ENCODE data around the gene S100A16. TPM values are rescaled to one million over a fixed set of nuclear protein-coding genes. Genes with fewer than 3 reads are reported as not detected.

The S100A16 gene
- total RNA-seq, 5 donors from 2014 or later (not counting 1 experiment from before 2014, with no cell fraction given) = 0.53 to 1.0 (median 0.82) TPM; not detected in 2

GRCh38 chr1:153630384-153630783, 17.4 kb upstream of the S100A16 start:
- peaks cover 0 to 24% of the 10 kb centered on the region in 2 experiments for H3K27me3 ChIP-seq (replicated peaks in 1 of 2; ENCODE audit: control insufficient read depth in 2 of 2, extremely low read depth in 1 of 2, insufficient read depth in 2 of 2, low read length in 1 of 2)
- H3K27ac ChIP-seq (ENCODE audit: low read length) = no peak overlapping the region
- no peaks in the 10 kb centered on the region for H3K9me3 Mint-ChIP-seq
- ATAC-seq (replicated peaks in 1 of 4) (no peak), DNase-seq (no peak)
- ChIA-PET CTCF (no interaction called here), POLR2A (interaction anchor here in 1 of 2 donors (0.6 kb wide), 1 partner anchor 11 kb away, joined by 3 read pairs; no protein-coding TSS in a partner anchor)
- 92% methylated on average over 5 of the region's 7 CpGs for WGBS (ENCODE audit: insufficient coverage)
- no peak overlapping the region for H3K4me3 Mint-ChIP-seq
- H3K36me3 Mint-ChIP-seq = peaks cover 5% of the 10 kb centered on the region
- H3K27me3 Mint-ChIP-seq = peaks cover 7 to 12% of the 10 kb centered on the region in 2 donors
- peak overlapping the region in 1 of 2 donors; percentile 28 for H3K27ac Mint-ChIP-seq
- H3K36me3 ChIP-seq (ENCODE audit: control insufficient read depth in 2 of 2, extremely low read depth in 1 of 2, insufficient read depth in 1 of 2, low read length in 1 of 2) = no peaks in the 10 kb centered on the region
- no peak overlapping the region for H3K4me3 ChIP-seq (ENCODE audit: control insufficient read depth in 1 of 2, extremely low read depth in 1 of 2, low read length in 1 of 2)
- no peaks in the 10 kb centered on the region for H3K9me3 ChIP-seq
- peaks cover 15 to 28% (median 22%) of the 10 kb centered on the region in 3 donors for H3K4me1 Mint-ChIP-seq
- peaks cover 2 to 20% of the 10 kb centered on the region in 2 experiments for H3K4me1 ChIP-seq (ENCODE audit: control insufficient read depth in 1 of 2, extremely low read depth in 1 of 2, insufficient read depth in 2 of 2, low read length in 2 of 2)

- POLR2A ChIA-PET = interaction anchor here in 1 of 2 donors (0.6 kb wide), 1 partner anchor 11 kb away, joined by 3 read pairs; no protein-coding TSS in a partner anchor
- H3K27ac Mint-ChIP-seq = no peak overlapping the region
Observed at GRCh38 chr1:153629971-153630370, 17.0 kb upstream of the S100A16 start.

GRCh38 chr1:153629343-153629665, 16.4 kb upstream of the S100A16 start:
- Mint-ChIP-seq H3K27ac (no peak overlapping the region), H3K36me3 (peaks cover under 1% of the 10 kb centered on the region), H3K9me3 (no peaks in the 10 kb centered on the region), H3K4me1 (peaks cover 12 to 24% (median 19%) of the 10 kb centered on the region in 3 donors), H3K27me3 (peaks cover 7 to 12% of the 10 kb centered on the region in 2 donors), H3K4me3 (no peak overlapping the region)
- DNase-seq = no peak
- CTCF ChIA-PET = no interaction called here
- Histone ChIP-seq H3K27ac (ENCODE audit: low read length) (no peak overlapping the region), H3K27me3 (replicated peaks in 1 of 2; ENCODE audit: control insufficient read depth in 2 of 2, extremely low read depth in 1 of 2, insufficient read depth in 2 of 2, low read length in 1 of 2) (peaks cover 0 to 24% of the 10 kb centered on the region in 2 experiments), H3K4me1 (ENCODE audit: control insufficient read depth in 1 of 2, extremely low read depth in 1 of 2, insufficient read depth in 2 of 2, low read length in 2 of 2) (peaks cover 0 to 13% of the 10 kb centered on the region in 2 experiments), H3K9me3 (no peaks in the 10 kb centered on the region), H3K4me3 (ENCODE audit: control insufficient read depth in 1 of 2, extremely low read depth in 1 of 2, low read length in 1 of 2) (no peak overlapping the region), H3K36me3 (ENCODE audit: control insufficient read depth in 2 of 2, extremely low read depth in 1 of 2, insufficient read depth in 1 of 2, low read length in 1 of 2) (no peaks in the 10 kb centered on the region)
- ATAC-seq (replicated peaks in 1 of 4) = no peak
- WGBS (ENCODE audit: insufficient coverage) = 83% methylated on average over 4 of the region's 5 CpGs
- POLR2A ChIA-PET = no interaction called here

More at GRCh38 chr1:153629971-153630370, 17.0 kb upstream of the S100A16 start:
- H3K9me3 ChIP-seq = no peaks in the 10 kb centered on the region
- Mint-ChIP-seq H3K4me1 (peaks cover 14 to 28% (median 21%) of the 10 kb centered on the region in 3 donors), H3K36me3 (peaks cover 4% of the 10 kb centered on the region), H3K9me3 (no peaks in the 10 kb centered on the region), H3K4me3 (no peak overlapping the region), H3K27me3 (peaks cover 7 to 12% of the 10 kb centered on the region in 2 donors)
- DNase-seq = no peak
- CTCF ChIA-PET = no interaction called here
- H3K27ac ChIP-seq (ENCODE audit: low read length) = no peak overlapping the region
- H3K27me3 ChIP-seq (replicated peaks in 1 of 2; ENCODE audit: control insufficient read depth in 2 of 2, extremely low read depth in 1 of 2, insufficient read depth in 2 of 2, low read length in 1 of 2) = peaks cover 0 to 24% of the 10 kb centered on the region in 2 experiments
- H3K4me3 ChIP-seq (ENCODE audit: control insufficient read depth in 1 of 2, extremely low read depth in 1 of 2, low read length in 1 of 2) = no peak overlapping the region
- H3K36me3 ChIP-seq (ENCODE audit: control insufficient read depth in 2 of 2, extremely low read depth in 1 of 2, insufficient read depth in 1 of 2, low read length in 1 of 2) = no peaks in the 10 kb centered on the region
- peaks cover under 1 to 16% of the 10 kb centered on the region in 2 experiments for H3K4me1 ChIP-seq (ENCODE audit: control insufficient read depth in 1 of 2, extremely low read depth in 1 of 2, insufficient read depth in 2 of 2, low read length in 2 of 2)
- ATAC-seq (replicated peaks in 1 of 4) = no peak
- no CpG with 5 or more reads among the region's 1 CpG for WGBS (ENCODE audit: insufficient coverage)

- Histone ChIP-seq H3K4me1 (ENCODE audit: control insufficient read depth in 1 of 2, extremely low read depth in 1 of 2, insufficient read depth in 2 of 2, low read length in 2 of 2) (peaks cover 0 to 13% of the 10 kb centered on the region in 2 experiments), H3K4me3 (ENCODE audit: control insufficient read depth in 1 of 2, extremely low read depth in 1 of 2, low read length in 1 of 2) (no peak overlapping the region), H3K27ac (ENCODE audit: low read length) (no peak overlapping the region), H3K27me3 (replicated peaks in 1 of 2; ENCODE audit: control insufficient read depth in 2 of 2, extremely low read depth in 1 of 2, insufficient read depth in 2 of 2, low read length in 1 of 2) (peaks cover 0 to 24% of the 10 kb centered on the region in 2 experiments), H3K36me3 (ENCODE audit: control insufficient read depth in 2 of 2, extremely low read depth in 1 of 2, insufficient read depth in 1 of 2, low read length in 1 of 2) (no peaks in the 10 kb centered on the region), H3K9me3 (no peaks in the 10 kb centered on the region)
- H3K27ac Mint-ChIP-seq = no peak overlapping the region
- peaks cover 7 to 12% of the 10 kb centered on the region in 2 donors for H3K27me3 Mint-ChIP-seq
- DNase-seq (no peak), ATAC-seq (replicated peaks in 1 of 4) (no peak)
- ChIA-PET CTCF (no interaction called here), POLR2A (no interaction called here)
- H3K4me3 Mint-ChIP-seq = no peak overlapping the region
- no peaks in the 10 kb centered on the region for H3K36me3 Mint-ChIP-seq
- WGBS (ENCODE audit: insufficient coverage) = 60% methylated on average over 2 of the region's 6 CpGs
- H3K9me3 Mint-ChIP-seq = no peaks in the 10 kb centered on the region
- H3K4me1 Mint-ChIP-seq = peaks cover 12 to 19% (median 16%) of the 10 kb centered on the region in 3 donors
Observed at GRCh38 chr1:153628638-153629342, 15.9 kb upstream of the S100A16 start.

GRCh38 chr1:153627715-153628626, 15.0 kb upstream of the S100A16 start, which contains the start of gene S100A1:
Gene S100A1, plus strand, starts transcription at chr1:153628434. Its CDS starts 2,088 bp downstream, at chr1:153630522.
- no peaks in the 10 kb centered on the region for H3K36me3 ChIP-seq (ENCODE audit: control insufficient read depth in 2 of 2, extremely low read depth in 1 of 2, insufficient read depth in 1 of 2, low read length in 1 of 2)
- H3K9me3 Mint-ChIP-seq = no peaks in the 10 kb centered on the region
- ATAC-seq (replicated peaks in 1 of 4) = no peak
- H3K9me3 ChIP-seq = no peaks in the 10 kb centered on the region
- 100% methylated on average over 2 of the region's 10 CpGs for WGBS (ENCODE audit: insufficient coverage)
- CTCF ChIA-PET = interaction anchor here in 1 of 2 donors (0.5 kb wide), 1 partner anchor 129 kb away, joined by 3 read pairs; no protein-coding TSS in a partner anchor
- H3K27ac Mint-ChIP-seq = no peak within 1 kb of the TSS
- peak within 1 kb of the TSS in 1 of 3 donors; percentile 30 for H3K4me3 Mint-ChIP-seq
- H3K36me3 Mint-ChIP-seq = no peaks in the 10 kb centered on the region
- H3K27me3 ChIP-seq (replicated peaks in 1 of 2; ENCODE audit: control insufficient read depth in 2 of 2, extremely low read depth in 1 of 2, insufficient read depth in 2 of 2, low read length in 1 of 2) = peaks cover 0 to 24% of the 10 kb centered on the region in 2 experiments
- peaks cover 0 to 5% of the 10 kb centered on the region in 2 experiments for H3K4me1 ChIP-seq (ENCODE audit: control insufficient read depth in 1 of 2, extremely low read depth in 1 of 2, insufficient read depth in 2 of 2, low read length in 2 of 2)
- no peak for DNase-seq
- POLR2A ChIA-PET = no interaction called here
- peaks cover 7 to 12% of the 10 kb centered on the region in 2 donors for H3K27me3 Mint-ChIP-seq
- H3K27ac ChIP-seq (ENCODE audit: low read length) = no peak within 1 kb of the TSS
- no peak within 1 kb of the TSS for H3K4me3 ChIP-seq (ENCODE audit: control insufficient read depth in 1 of 2, extremely low read depth in 1 of 2, low read length in 1 of 2)
- H3K4me1 Mint-ChIP-seq = peaks cover 4 to 11% (median 8%) of the 10 kb centered on the region in 3 donors

Data from T-cell (primary cell).